ENCODE measurements around the gene TSPAN12. TPM values are rescaled to one million over a fixed set of nuclear protein-coding genes. Genes with fewer than 3 reads are reported as not detected.

TSPAN12 gene
- total and polyA plus RNA-seq, 2 donors (not counting 3 experiments of a cell fraction or from before 2014, with no cell fraction given), result 9.3 to 19.8 TPM

DNA sequence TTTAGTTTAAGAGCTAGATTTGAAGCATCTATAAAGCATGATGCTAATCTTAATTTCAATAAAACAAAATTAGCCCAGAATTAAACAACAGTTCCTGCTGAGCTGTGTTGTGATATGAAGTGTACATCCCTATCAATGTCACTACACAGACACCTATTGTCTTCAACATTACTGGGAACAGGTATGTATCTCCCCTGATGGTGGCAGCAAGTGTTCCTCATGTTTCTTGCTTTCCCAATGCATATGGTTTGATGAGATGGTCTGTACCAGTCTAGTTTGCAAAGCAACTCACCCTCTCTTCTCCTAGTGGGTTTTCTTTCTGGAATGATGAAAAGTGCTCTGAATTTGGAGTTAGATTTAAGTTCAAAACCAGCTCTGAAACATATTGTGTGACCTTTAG, 38.1 kb downstream of the TSPAN12 start:
- DNase-seq (ENCODE audit: low read depth, low spot score) (no peak), FAIRE-seq (peak; percentile 42)
- Histone ChIP-seq H2AFZ (ENCODE audit: low read depth, low read length) (no peak overlapping the region), H3K9ac (replicated peaks; ENCODE audit: extremely low read depth, insufficient read depth, low read length) (no peak overlapping the region), H3K27ac (ENCODE audit: insufficient read depth, low read depth, low read length) (no peak overlapping the region), H3K4me3 (replicated peaks in 1 of 3; ENCODE audit: insufficient read depth in 1 of 3, low read depth in 1 of 3, low read length in 3 of 3) (no peak overlapping the region), H3K4me2 (ENCODE audit: insufficient read depth, low read length) (no peak overlapping the region), H3K9me1 (replicated peaks; ENCODE audit: control insufficient read depth, extremely low read depth, insufficient read depth, low read length) (no peaks in the 10 kb centered on the region), H3K79me2 (ENCODE audit: control insufficient read depth, insufficient read depth, low read length) (no peaks in the 10 kb centered on the region), H4K20me1 (replicated peaks; ENCODE audit: control insufficient read depth, extremely low read depth, insufficient read depth, low read length) (no peaks in the 10 kb centered on the region), H3K36me3 (ENCODE audit: control insufficient read depth in 2 of 2, extremely low read depth in 1 of 2, insufficient read depth in 2 of 2, low read length in 2 of 2) (no peaks in the 10 kb centered on the region), H3K9me3 (replicated peaks; ENCODE audit: control insufficient read depth, insufficient read depth, low read length) (no peaks in the 10 kb centered on the region), H3K4me1 (ENCODE audit: control insufficient read depth, extremely low read depth, insufficient read depth, low read length) (no peaks in the 10 kb centered on the region), H3K27me3 (ENCODE audit: control insufficient read depth in 2 of 2, insufficient read depth in 2 of 2, low read length in 2 of 2) (no peaks in the 10 kb centered on the region)
- CTCF ChIA-PET, result interaction anchor here (2.2 kb wide), 1 partner anchor 10 kb away, joined by 6 read pairs; no protein-coding TSS in a partner anchor
- TF ChIP-seq GATA2 (IDR thresholded peaks at IDR 0.05; ENCODE audit: insufficient read depth, insufficient read length, low read depth, low read length) (no peak), POLR2AphosphoS5 (IDR thresholded peaks at IDR 0.05; ENCODE audit: insufficient read depth, low read depth, low read length) (no peak), EZH2 (IDR thresholded peaks at IDR 0.05; ENCODE audit: borderline replicate concordance, low read depth, low read length, severe bottlenecking) (no peak), JUN (IDR thresholded peaks at IDR 0.05; ENCODE audit: borderline replicate concordance, insufficient read depth, insufficient read length, low read depth) (no peak), MYC (IDR thresholded peaks at IDR 0.05; ENCODE audit: low read depth, low read length) (no peak), FOS (IDR thresholded peaks at IDR 0.05; ENCODE audit: borderline replicate concordance, insufficient read depth, low read length) (no peak), POLR2A (IDR thresholded peaks at IDR 0.05; ENCODE audit: low read depth, low read length) (no peak)
- TF ChIP-seq, protein P1, sequence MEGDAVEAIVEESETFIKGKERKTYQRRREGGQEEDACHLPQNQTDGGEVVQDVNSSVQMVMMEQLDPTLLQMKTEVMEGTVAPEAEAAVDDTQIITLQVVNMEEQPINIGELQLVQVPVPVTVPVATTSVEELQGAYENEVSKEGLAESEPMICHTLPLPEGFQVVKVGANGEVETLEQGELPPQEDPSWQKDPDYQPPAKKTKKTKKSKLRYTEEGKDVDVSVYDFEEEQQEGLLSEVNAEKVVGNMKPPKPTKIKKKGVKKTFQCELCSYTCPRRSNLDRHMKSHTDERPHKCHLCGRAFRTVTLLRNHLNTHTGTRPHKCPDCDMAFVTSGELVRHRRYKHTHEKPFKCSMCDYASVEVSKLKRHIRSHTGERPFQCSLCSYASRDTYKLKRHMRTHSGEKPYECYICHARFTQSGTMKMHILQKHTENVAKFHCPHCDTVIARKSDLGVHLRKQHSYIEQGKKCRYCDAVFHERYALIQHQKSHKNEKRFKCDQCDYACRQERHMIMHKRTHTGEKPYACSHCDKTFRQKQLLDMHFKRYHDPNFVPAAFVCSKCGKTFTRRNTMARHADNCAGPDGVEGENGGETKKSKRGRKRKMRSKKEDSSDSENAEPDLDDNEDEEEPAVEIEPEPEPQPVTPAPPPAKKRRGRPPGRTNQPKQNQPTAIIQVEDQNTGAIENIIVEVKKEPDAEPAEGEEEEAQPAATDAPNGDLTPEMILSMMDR (IDR thresholded peaks at IDR 0.05; ENCODE audit: extremely low read depth in 1 of 2, insufficient read depth in 1 of 2, low read depth in 1 of 2, low read length in 2 of 2), result no peak
- TF ChIP-seq, protein P2, sequence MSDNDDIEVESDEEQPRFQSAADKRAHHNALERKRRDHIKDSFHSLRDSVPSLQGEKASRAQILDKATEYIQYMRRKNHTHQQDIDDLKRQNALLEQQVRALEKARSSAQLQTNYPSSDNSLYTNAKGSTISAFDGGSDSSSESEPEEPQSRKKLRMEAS (IDR thresholded peaks at IDR 0.05; ENCODE audit: insufficient read depth, insufficient read length), result no peak
- intact Hi-C loops (cut with micrococcal nuclease), result no loop called here
- BruUV-seq (replicated peaks), result no TSS peak
- dilution Hi-C loops (cut with MboI; ENCODE audit: extremely low pct_ligation_motif_present, low sequenced_read_pairs), result no loop called here
- POLR2A ChIA-PET, result no interaction called here

Measured in endothelial cell of umbilical vein (primary cell).